Activated CD4-positive, alpha-beta memory T cell treated with anti-CD3 and anti-CD28 coated beads, Interleukin-2, amount 10 ng/mL, durations not matched to agents 7 days and 5 days (primary cell): ENCODE data around the gene PSMC6. TPM values are rescaled to one million over a fixed set of nuclear protein-coding genes. Genes with fewer than 3 reads are reported as not detected.
A peak's percentile ranks its signal among the peaks of the same experiment; 100 is the strongest.

Experiments
- CTCF ChIA-PET: fragments of 350-600 bp; sonication (Branson Sonifier 250); formaldehyde crosslinking; loops from one replicate; lab custom pipeline; 2021; ENCODE audit warnings: antibody characterized with exemption, inconsistent platforms; lab: Charles Lee
- POLR2A ChIA-PET: fragments of 350-600 bp; sonication (Branson Sonifier 250); formaldehyde crosslinking; loops from one replicate; lab custom pipeline; 2021; ENCODE audit warnings: antibody characterized with exemption; lab: Charles Lee
- DNase-seq: peaks from one replicate; pipeline ENCODE4 v3.0.0-alpha.2; 2020
- H3K27ac Mint-ChIP-seq: one replicate; pipeline ENCODE4 v1.8.0; 2021; ENCODE audit warnings: mild to moderate bottlenecking, mixed read lengths
- H3K27me3 Mint-ChIP-seq: one replicate; pipeline ENCODE4 v1.8.0; 2021; ENCODE audit warnings: mixed read lengths
- H3K36me3 Mint-ChIP-seq: one replicate; pipeline ENCODE4 v1.8.0; 2021; ENCODE audit warnings: low read depth, mixed read lengths
- H3K4me1 Mint-ChIP-seq: one replicate; pipeline ENCODE4 v1.8.0; 2021; ENCODE audit warnings: mixed read lengths
- H3K4me3 Mint-ChIP-seq: one replicate; pipeline ENCODE4 v1.8.0; 2021; ENCODE audit warnings: mild to moderate bottlenecking, mixed read lengths
- H3K9me3 Mint-ChIP-seq: one replicate; pipeline ENCODE4 v1.8.0; 2021; ENCODE audit warnings: mixed read lengths
- total RNA-seq, 2 experiments: library from RNA; stranded (reverse); gene quantifications; one replicate each; pipeline ENCODE4 v1.2.3, GENCODE V29; 2021

The PSMC6 gene
- 10 to 100 TPM; 78.3 to 80.8 TPM for total RNA-seq

- CTCF ChIA-PET: interaction anchor here (0.6 to 1.4 kb wide), 3 partner anchors 10 to 29 kb away, joined by 3 to 4 read pairs (median 3); no protein-coding TSS in a partner anchor
- Mint-ChIP-seq H3K4me1 (peaks cover 52% of the 10 kb centered on the region), H3K36me3 (peaks cover 43% of the 10 kb centered on the region), H3K27ac (peak within 1 kb of the TSS; percentile 91), H3K4me3 (peak within 1 kb of the TSS; percentile 92), H3K9me3 (no peaks in the 10 kb centered on the region), H3K27me3 (no peaks in the 10 kb centered on the region)
- POLR2A ChIA-PET: interaction anchor here (0.9 to 9.0 kb wide), 10 partner anchors 10 to 154 kb away, joined by 3 to 130 read pairs (median 5); partner anchors contain the start of genes ERO1A, GPR137C, STYX and TXNDC16
- DNase-seq: peak; percentile 95
These were observed at the start of gene PSMC6 for GRCh38 chr14:52706724-52707706. Gene PSMC6 (plus strand): TSS chr14:52707200. CDS start chr14:52707220, 20 bp downstream.

- Mint-ChIP-seq H3K4me1 (peaks cover 7% of the 10 kb centered on the region), H3K27ac (no peak overlapping the region), H3K9me3 (no peaks in the 10 kb centered on the region), H3K27me3 (no peaks in the 10 kb centered on the region), H3K36me3 (peaks cover 52% of the 10 kb centered on the region), H3K4me3 (no peak overlapping the region)
- DNase-seq: no peak
- POLR2A ChIA-PET: no interaction called here
- CTCF ChIA-PET: no interaction called here
These were observed 46.7 kb upstream of the PSMC6 start for GRCh38 chr14:52660325-52660724.

- ChIA-PET CTCF (no interaction called here), POLR2A (no interaction called here)
- peaks cover 5% of the 10 kb centered on the region for H3K4me1 Mint-ChIP-seq
- DNase-seq: no peak
- no peaks in the 10 kb centered on the region for H3K27me3 Mint-ChIP-seq
- H3K4me3 Mint-ChIP-seq: no peak overlapping the region
- peaks cover 54% of the 10 kb centered on the region for H3K36me3 Mint-ChIP-seq
- H3K27ac Mint-ChIP-seq: no peak overlapping the region
- no peaks in the 10 kb centered on the region for H3K9me3 Mint-ChIP-seq
These were observed 46.2 kb upstream of the PSMC6 start for GRCh38 chr14:52660832-52661231.

GRCh38 chr14:52661314-52661713, 45.7 kb upstream of the PSMC6 start:
- POLR2A ChIA-PET: no interaction called here
- H3K4me3 Mint-ChIP-seq: no peak overlapping the region
- CTCF ChIA-PET: no interaction called here
- peaks cover 5% of the 10 kb centered on the region for H3K4me1 Mint-ChIP-seq
- H3K27ac Mint-ChIP-seq: no peak overlapping the region
- no peaks in the 10 kb centered on the region for H3K9me3 Mint-ChIP-seq
- H3K36me3 Mint-ChIP-seq: peaks cover 57% of the 10 kb centered on the region
- no peak for DNase-seq
- H3K27me3 Mint-ChIP-seq: no peaks in the 10 kb centered on the region

GRCh38 chr14:52663850-52664249, 43.1 kb upstream of the PSMC6 start:
- Mint-ChIP-seq H3K9me3 (no peaks in the 10 kb centered on the region), H3K4me1 (peaks cover 5% of the 10 kb centered on the region), H3K4me3 (no peak overlapping the region), H3K27ac (no peak overlapping the region), H3K36me3 (peaks cover 48% of the 10 kb centered on the region), H3K27me3 (no peaks in the 10 kb centered on the region)
- CTCF ChIA-PET: no interaction called here
- DNase-seq: no peak
- POLR2A ChIA-PET: no interaction called here

GRCh38 chr14:52678591-52678990, 28.4 kb upstream of the PSMC6 start:
- Mint-ChIP-seq H3K9me3 (no peaks in the 10 kb centered on the region), H3K4me1 (peaks cover 5% of the 10 kb centered on the region), H3K27me3 (no peaks in the 10 kb centered on the region), H3K27ac (no peak overlapping the region), H3K4me3 (no peak overlapping the region), H3K36me3 (peaks cover 54% of the 10 kb centered on the region)
- ChIA-PET POLR2A (interaction anchor here (0.6 to 1.8 kb wide), 3 partner anchors 13 to 689 kb away, joined by 3 to 5 read pairs (median 4); partner anchors contain the start of genes RTRAF and STYX), CTCF (no interaction called here)
- DNase-seq: no peak

- peaks cover 37% of the 10 kb centered on the region for H3K36me3 Mint-ChIP-seq
- H3K9me3 Mint-ChIP-seq: no peaks in the 10 kb centered on the region
- CTCF ChIA-PET: no interaction called here
- no peak overlapping the region for H3K27ac Mint-ChIP-seq
- no peak overlapping the region for H3K4me3 Mint-ChIP-seq
- H3K4me1 Mint-ChIP-seq: peaks cover 49% of the 10 kb centered on the region
- POLR2A ChIA-PET: interaction anchor here (0.9 to 1.6 kb wide), 2 partner anchors 12 to 46 kb away, joined by 3 read pairs; partner anchors contain the start of gene STYX
- no peak for DNase-seq
- no peaks in the 10 kb centered on the region for H3K27me3 Mint-ChIP-seq
These were observed 22.9 kb upstream of the PSMC6 start for GRCh38 chr14:52683985-52684520.

GRCh38 chr14:52686176-52686575, 20.8 kb upstream of the PSMC6 start:
- Mint-ChIP-seq H3K4me1 (peaks cover 66% of the 10 kb centered on the region), H3K27ac (no peak overlapping the region)
- DNase-seq: no peak

GRCh38 chr14:52690983-52691760, 15.8 kb upstream of the PSMC6 start:
- Mint-ChIP-seq H3K27me3 (no peaks in the 10 kb centered on the region), H3K36me3 (peaks cover 67% of the 10 kb centered on the region), H3K27ac (no peak overlapping the region), H3K9me3 (no peaks in the 10 kb centered on the region), H3K4me1 (peaks cover 78% of the 10 kb centered on the region), H3K4me3 (peak overlapping the region; percentile 69)
- ChIA-PET CTCF (interaction anchor here (1.5 to 1.6 kb wide), 2 partner anchors 16 to 139 kb away, joined by 3 to 6 read pairs; partner anchors contain the start of genes GPR137C, PSMC6 and TXNDC16), POLR2A (interaction anchor here (1.0 to 1.5 kb wide), 5 partner anchors 12 to 417 kb away, joined by 3 to 8 read pairs (median 4); partner anchors contain the start of gene PTGER2)
- no peak for DNase-seq

More at GRCh38 chr14:52686176-52686575, 20.8 kb upstream of the PSMC6 start:
- ChIA-PET POLR2A (interaction anchor here (1.2 kb wide), 1 partner anchor 10 kb away, joined by 6 read pairs; the partner anchor contains the start of gene ERO1A), CTCF (no interaction called here)
- Mint-ChIP-seq H3K36me3 (peaks cover 43% of the 10 kb centered on the region), H3K4me3 (no peak overlapping the region), H3K9me3 (no peaks in the 10 kb centered on the region), H3K27me3 (no peaks in the 10 kb centered on the region)

- H3K27ac Mint-ChIP-seq: peak overlapping the region; percentile 64
These were observed 14.6 kb upstream of the PSMC6 start for GRCh38 chr14:52692248-52692962.

GRCh38 chr14:52693036-52693435, 14.0 kb upstream of the PSMC6 start:
- peak overlapping the region; percentile 92 for H3K4me3 Mint-ChIP-seq
- H3K9me3 Mint-ChIP-seq: no peaks in the 10 kb centered on the region
- H3K36me3 Mint-ChIP-seq: peaks cover 58% of the 10 kb centered on the region
- no peaks in the 10 kb centered on the region for H3K27me3 Mint-ChIP-seq
- POLR2A ChIA-PET: interaction anchor here (1.0 to 6.6 kb wide), 2 partner anchors 15 to 139 kb away, joined by 3 to 130 read pairs; partner anchors contain the start of gene PSMC6
- H3K4me1 Mint-ChIP-seq: peaks cover 63% of the 10 kb centered on the region
- DNase-seq: no peak
- peak overlapping the region; percentile 72 for H3K27ac Mint-ChIP-seq
- CTCF ChIA-PET: interaction anchor here (1.6 kb wide), 1 partner anchor 15 kb away, joined by 3 read pairs; the partner anchor contains the start of gene PSMC6

More at GRCh38 chr14:52692248-52692962, 14.6 kb upstream of the PSMC6 start:
- Mint-ChIP-seq H3K27me3 (no peaks in the 10 kb centered on the region), H3K4me1 (peaks cover 70% of the 10 kb centered on the region), H3K9me3 (no peaks in the 10 kb centered on the region), H3K36me3 (peaks cover 64% of the 10 kb centered on the region), H3K4me3 (peak overlapping the region; percentile 69)
- peak; percentile 65 for DNase-seq
- ChIA-PET CTCF (interaction anchor here (1.5 to 1.6 kb wide), 2 partner anchors 15 to 140 kb away, joined by 3 to 6 read pairs; partner anchors contain the start of genes GPR137C, PSMC6 and TXNDC16), POLR2A (interaction anchor here (0.8 to 6.6 kb wide), 7 partner anchors 13 to 416 kb away, joined by 3 to 130 read pairs (median 4); partner anchors contain the start of genes PSMC6 and PTGER2)
